H1 (cell line): ENCODE measurements around the gene KCNB1. TPM values are rescaled to one million over a fixed set of nuclear protein-coding genes. Genes with fewer than 3 reads are reported as not detected.

Experiments
- CTCF ChIA-PET: fragments of 300-600 bp; sonication (Branson Sonifier 250); formaldehyde crosslinking; loops from one replicate; lab custom pipeline; 2021; ENCODE audit not compliant: partially characterized antibody; lab: Charles Lee
- POLR2A ChIA-PET: fragments of 300-600 bp; sonication (Branson Sonifier 250); formaldehyde crosslinking; loops from one replicate; lab custom pipeline; 2021; ENCODE audit warnings: inconsistent platforms; ENCODE audit not compliant: partially characterized antibody; lab: Charles Lee
- DNase-seq, 2 experiments: peaks; one replicate each; pipeline versions ENCODE4 v3.0.0 to v3.0.0-alpha.2; 2010 to 2022; ENCODE audit warnings: low spot score in 2 of 2, low read depth in 1 of 2, mixed read lengths in 1 of 2
- FAIRE-seq: peaks from 2 replicates; lab custom pipeline; 2011; peaks lifted over from hg19 to GRCh38; lab: Jason Lieb, UNC
- H2AFZ ChIP-seq: 2 replicates; pipeline ENCODE4 v1.8.1; 2012; ENCODE audit warnings: low read length, inconsistent platforms
- H2AK5ac ChIP-seq: 2 replicates; pipeline ENCODE4 v1.6.1; 2013; ENCODE audit warnings: low read depth, low read length
- H2BK120ac ChIP-seq: replicated peaks from 2 replicates; pipeline ENCODE3; 2013; ENCODE audit warnings: low read depth, low read length, inconsistent platforms
- H2BK12ac ChIP-seq: 2 replicates; pipeline ENCODE4 v1.6.1; 2013; ENCODE audit warnings: low read depth, low read length
- H2BK15ac ChIP-seq: 2 replicates; pipeline ENCODE4 v1.6.1; 2013; ENCODE audit warnings: low read length
- H2BK20ac ChIP-seq: 2 replicates; pipeline ENCODE4 v1.6.1; 2013; ENCODE audit warnings: low read length
- H2BK5ac ChIP-seq: 2 replicates; pipeline ENCODE4 v1.6.1; 2013; ENCODE audit warnings: low read depth, low read length
- H3K14ac ChIP-seq: 2 replicates; pipeline ENCODE4 v1.6.1; 2013; ENCODE audit warnings: inconsistent platforms; ENCODE audit not compliant: insufficient read length
- H3K18ac ChIP-seq: 2 replicates; pipeline ENCODE4 v1.6.1; 2013; ENCODE audit warnings: low read length; ENCODE audit errors: extremely low read depth
- H3K23ac ChIP-seq: 2 replicates; pipeline ENCODE4 v1.6.1; 2013; ENCODE audit warnings: inconsistent platforms; ENCODE audit not compliant: insufficient read length
- H3K23me2 ChIP-seq: 2 replicates; pipeline ENCODE4 v1.6.1; 2013; ENCODE audit warnings: low read depth, low read length
- H3K27ac ChIP-seq: 2 replicates; pipeline ENCODE4 v1.6.1; 2011; ENCODE audit warnings: low read depth, low read length, inconsistent platforms
- H3K27me3 ChIP-seq, 4 experiments: replicated peaks in 1 of 4; 1 replicate in 1 of 4; 2 replicates in 3 of 4; pipeline versions ENCODE4 v1.6.1 to v1.8.1; 2011 to 2013; ENCODE audit warnings: low read length in 3 of 4, mild to moderate bottlenecking in 3 of 4, inconsistent platforms in 2 of 4, mixed read lengths in 2 of 4, moderate library complexity in 1 of 4; ENCODE audit not compliant: control insufficient read depth in 3 of 4, insufficient read depth in 3 of 4; ENCODE audit errors: extremely low read depth in 1 of 4
- H3K36me3 ChIP-seq, 4 experiments: 2 replicates each; pipeline versions ENCODE4 v1.6.1 to v1.8.1; 2011 to 2013; ENCODE audit warnings: mild to moderate bottlenecking in 4 of 4, low read length in 3 of 4, moderate library complexity in 2 of 4, control low read depth in 1 of 4, inconsistent platforms in 1 of 4; ENCODE audit not compliant: insufficient read depth in 4 of 4, control insufficient read depth in 2 of 4
- H3K4ac ChIP-seq: replicated peaks from 2 replicates; pipeline ENCODE3; 2013; ENCODE audit warnings: low read length, low read depth, mixed read lengths, inconsistent platforms; ENCODE audit not compliant: insufficient read length
- H3K4me1 ChIP-seq, 4 experiments: replicated peaks in 1 of 4; 1 replicate in 1 of 4; 2 replicates in 3 of 4; pipeline versions ENCODE4 v1.6.1 to v1.8.1; 2011 to 2013; ENCODE audit warnings: low read length in 3 of 4, inconsistent platforms in 2 of 4, mixed read lengths in 1 of 4; ENCODE audit not compliant: insufficient read depth in 4 of 4, control insufficient read depth in 3 of 4
- H3K4me2 ChIP-seq, 2 experiments: 2 replicates each; pipeline versions ENCODE4 v1.6.1 to v1.8.1; 2011 to 2013; ENCODE audit warnings: low read depth in 2 of 2, low read length in 2 of 2, control low read depth in 1 of 2, inconsistent platforms in 1 of 2, mild to moderate bottlenecking in 1 of 2; ENCODE audit not compliant: insufficient read depth in 1 of 2
- H3K4me3 ChIP-seq, 4 experiments: fragments of 200-600, 300-600 bp in 1 of 4; sonication (generic), shearing (Covaris generic), sonication (Bioruptor Twin) in 1 of 4; 2 replicates each; pipeline versions ENCODE4 v1.5.1 to v1.8.1; 2011 to 2016; ENCODE audit warnings: low read length in 4 of 4, low read depth in 3 of 4, control low read depth in 2 of 4, inconsistent platforms in 2 of 4, mild to moderate bottlenecking in 2 of 4, mixed read lengths in 1 of 4, moderate library complexity in 1 of 4; ENCODE audit not compliant: insufficient read depth in 2 of 4; ENCODE audit errors: extremely low read depth in 1 of 4
- H3K56ac ChIP-seq: replicated peaks from 2 replicates; pipeline ENCODE3; 2013; ENCODE audit warnings: low read depth, mild to moderate bottlenecking, mixed read lengths, low read length, inconsistent platforms; ENCODE audit not compliant: insufficient read length
- H3K79me1 ChIP-seq: 2 replicates; pipeline ENCODE4 v1.6.1; 2013; ENCODE audit warnings: low read depth, low read length, control low read depth
- H3K79me2 ChIP-seq, 2 experiments: 2 replicates each; pipeline versions ENCODE4 v1.6.1 to v1.8.1; 2012 to 2013; ENCODE audit warnings: low read length in 2 of 2, mild to moderate bottlenecking in 2 of 2, inconsistent platforms in 1 of 2; ENCODE audit not compliant: insufficient read depth in 2 of 2, control insufficient read depth in 1 of 2
- H3K9ac ChIP-seq, 4 experiments: replicated peaks in 1 of 4; 1 replicate in 1 of 4; 2 replicates in 3 of 4; pipeline versions ENCODE4 v1.6.1 to v1.8.1; 2011 to 2013; ENCODE audit warnings: low read depth in 3 of 4, low read length in 3 of 4, control low read depth in 2 of 4, mild to moderate bottlenecking in 2 of 4, moderate library complexity in 2 of 4, inconsistent platforms in 1 of 4; ENCODE audit errors: extremely low read depth in 1 of 4
- H3K9me3 ChIP-seq, 2 experiments: 2 replicates each; pipeline versions ENCODE4 v1.6.1 to v1.8.1; 2012 to 2013; ENCODE audit warnings: mild to moderate bottlenecking in 2 of 2, moderate library complexity in 2 of 2, control low read depth in 1 of 2, inconsistent platforms in 1 of 2, low read depth in 1 of 2, low read length in 1 of 2, mixed read lengths in 1 of 2; ENCODE audit not compliant: insufficient read depth in 2 of 2
- H4K20me1 ChIP-seq, 2 experiments: replicated peaks in 1 of 2; 2 replicates each; pipeline versions ENCODE3 to v1.8.1; 2011 to 2013; ENCODE audit warnings: inconsistent platforms in 2 of 2, low read length in 2 of 2, mild to moderate bottlenecking in 1 of 2; ENCODE audit not compliant: insufficient read depth in 2 of 2, control insufficient read depth in 1 of 2
- H4K5ac ChIP-seq: 2 replicates; pipeline ENCODE4 v1.6.1; 2013; ENCODE audit warnings: low read length, low read depth, mixed read lengths, inconsistent platforms; ENCODE audit not compliant: insufficient read length
- H4K8ac ChIP-seq: 2 replicates; pipeline ENCODE4 v1.8.0; 2013; ENCODE audit warnings: mild to moderate bottlenecking, moderate library complexity, low read length, inconsistent platforms; ENCODE audit not compliant: insufficient read depth; ENCODE audit errors: extremely low read depth
- H4K91ac ChIP-seq: replicated peaks from 2 replicates; pipeline ENCODE3; 2013; ENCODE audit warnings: low read length, mixed read lengths, inconsistent platforms; ENCODE audit not compliant: insufficient read length
- BCL11A ChIP-seq, 2 experiments: IDR thresholded peaks; one replicate each; pipeline ENCODE4 v1.6.1; 2011; ENCODE audit warnings: low read depth in 2 of 2, low read length in 2 of 2, mild to moderate bottlenecking in 2 of 2
- EZH2 ChIP-seq: fragments of 200-600 bp; sonication (generic); IDR thresholded peaks from 2 replicates; pipeline ENCODE4 v1.7.1; 2012; ENCODE audit warnings: low read depth, mild to moderate bottlenecking, moderate library complexity, low read length, inconsistent platforms; ENCODE audit not compliant: severe bottlenecking
- WGBS, 2 experiments: shearing (Covaris generic) in 1 of 2; methylation state at CpG; one replicate each; pipeline versions ENCODE4 v1.1.6 to v1.1.7; 2013 to 2015; ENCODE audit warnings: low lambda C conversion rate in 2 of 2, mixed read lengths in 2 of 2, inconsistent platforms in 1 of 2, low coverage in 1 of 2, missing lambda C conversion rate in 1 of 2; ENCODE audit not compliant: insufficient replicate concordance in 2 of 2, insufficient coverage in 1 of 2, insufficient read length in 1 of 2; ENCODE audit errors: extremely low coverage in 1 of 2, missing lambda C conversion rate in 1 of 2; 5-methylcytosine and 5-hydroxymethylcytosine counted together
- polyA plus RNA-seq, 7 experiments: library from polyadenylated mRNA; depleted of rRNA in 3 of 7; stranded (reverse) in 5 of 7; unstranded in 2 of 7; fragments of >200 nt in 5 of 7; fragments of 200-250 nt in 2 of 7; gene quantifications; 1 replicate in 5 of 7; 2 replicates in 1 of 7; 4 replicates in 1 of 7; pipeline versions ENCODE4 v1.2.1 to v1.2.3, GENCODE V29; 2011 to 2013; ENCODE audit warnings: missing spikeins in 2 of 7, mixed read lengths in 2 of 7
- total RNA-seq: library from RNA; stranded (reverse); fragmentation: NEBNext Ultra II Directional; extraction: Animal tissue kit (Norgen Biotek cat#: 25700); gene quantifications from 2 replicates; pipeline ENCODE4 v1.2.1, GENCODE V29; 2021

KCNB1 gene
- total and polyA plus RNA-seq, 2 of the 8 experiments (the other 6 are each of a cell fraction or from before 2014, with no cell fraction given) = 0.58 to 0.67 TPM

GRCh38 chr20:49411221-49411925 lies 71.1 kb downstream of the KCNB1 start:
- Histone ChIP-seq H3K9ac (no peak overlapping the region), H4K8ac (no peak overlapping the region), H3K4ac (no peak overlapping the region), H4K91ac (no peak overlapping the region), H3K4me3 (no peak overlapping the region), H3K14ac (no peak overlapping the region), H3K56ac (no peak overlapping the region), H3K79me1 (no peaks in the 10 kb centered on the region), H4K20me1 (no peaks in the 10 kb centered on the region), H3K9me3 (no peaks in the 10 kb centered on the region), H3K23ac (no peak overlapping the region), H3K36me3 (no peaks in the 10 kb centered on the region), H2BK12ac (no peak overlapping the region), H2BK5ac (no peak overlapping the region), H3K27me3 (no peaks in the 10 kb centered on the region), H2AK5ac (no peak overlapping the region), H4K5ac (no peak overlapping the region), H3K18ac (no peak overlapping the region), H3K23me2 (no peaks in the 10 kb centered on the region), H2BK120ac (no peak overlapping the region), H3K79me2 (no peaks in the 10 kb centered on the region), H2BK20ac (no peak overlapping the region), H3K4me2 (no peak overlapping the region), H3K27ac (no peak overlapping the region), H2AFZ (no peak overlapping the region), H3K4me1 (no peaks in the 10 kb centered on the region), H2BK15ac (no peak overlapping the region)
- 79% methylated on average over 10 of the region's 10 CpGs; no CpG with 5 or more reads in 1 of the 2 experiments for WGBS, 2 experiments
- POLR2A ChIA-PET = no interaction called here
- DNase-seq = no peak
- CTCF ChIA-PET = interaction anchor here (0.7 to 1.7 kb wide), 3 partner anchors 20 to 74 kb away, joined by 3 to 14 read pairs (median 3); no protein-coding TSS in a partner anchor
- TF ChIP-seq EZH2 = no peak
- TF ChIP-seq BCL11A (IDR thresholded peaks at IDR 0.05; ENCODE audit: low read depth in 2 of 2, low read length in 2 of 2) = no peak
- no peak for FAIRE-seq
